ENCODE data around the gene SEMA5B.
A peak's percentile ranks its signal among the peaks of the same experiment; 100 is the strongest.

SEMA5B gene

DNA sequence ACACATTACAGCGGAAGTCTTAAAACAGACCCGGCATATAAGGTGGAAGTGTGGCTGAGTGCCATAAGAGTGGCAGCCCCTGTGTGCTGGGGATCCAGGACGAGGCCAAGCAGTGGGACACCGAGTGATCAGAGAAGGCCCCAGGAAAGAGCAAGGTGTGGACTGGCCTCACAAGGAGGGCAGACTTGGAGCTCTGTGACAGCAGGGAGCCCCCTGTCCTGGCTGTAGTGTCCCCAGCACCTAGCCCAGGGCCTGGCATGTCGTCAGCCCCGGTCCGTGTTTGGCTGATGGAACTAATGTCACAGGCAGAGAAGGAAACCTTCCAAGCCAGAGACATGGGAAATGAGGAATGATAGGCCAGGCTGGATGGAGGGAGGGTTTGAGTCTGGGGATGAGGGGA is 44.0 kb upstream of the SEMA5B start:
- no peak overlapping the region for H3K4me3 ChIP-seq (ENCODE audit: low read depth, low read length)
- TF ChIP-seq, protein P1, sequence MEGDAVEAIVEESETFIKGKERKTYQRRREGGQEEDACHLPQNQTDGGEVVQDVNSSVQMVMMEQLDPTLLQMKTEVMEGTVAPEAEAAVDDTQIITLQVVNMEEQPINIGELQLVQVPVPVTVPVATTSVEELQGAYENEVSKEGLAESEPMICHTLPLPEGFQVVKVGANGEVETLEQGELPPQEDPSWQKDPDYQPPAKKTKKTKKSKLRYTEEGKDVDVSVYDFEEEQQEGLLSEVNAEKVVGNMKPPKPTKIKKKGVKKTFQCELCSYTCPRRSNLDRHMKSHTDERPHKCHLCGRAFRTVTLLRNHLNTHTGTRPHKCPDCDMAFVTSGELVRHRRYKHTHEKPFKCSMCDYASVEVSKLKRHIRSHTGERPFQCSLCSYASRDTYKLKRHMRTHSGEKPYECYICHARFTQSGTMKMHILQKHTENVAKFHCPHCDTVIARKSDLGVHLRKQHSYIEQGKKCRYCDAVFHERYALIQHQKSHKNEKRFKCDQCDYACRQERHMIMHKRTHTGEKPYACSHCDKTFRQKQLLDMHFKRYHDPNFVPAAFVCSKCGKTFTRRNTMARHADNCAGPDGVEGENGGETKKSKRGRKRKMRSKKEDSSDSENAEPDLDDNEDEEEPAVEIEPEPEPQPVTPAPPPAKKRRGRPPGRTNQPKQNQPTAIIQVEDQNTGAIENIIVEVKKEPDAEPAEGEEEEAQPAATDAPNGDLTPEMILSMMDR (IDR thresholded peaks at IDR 0.05; ENCODE audit: low read depth, low read length), result no peak

DNA sequence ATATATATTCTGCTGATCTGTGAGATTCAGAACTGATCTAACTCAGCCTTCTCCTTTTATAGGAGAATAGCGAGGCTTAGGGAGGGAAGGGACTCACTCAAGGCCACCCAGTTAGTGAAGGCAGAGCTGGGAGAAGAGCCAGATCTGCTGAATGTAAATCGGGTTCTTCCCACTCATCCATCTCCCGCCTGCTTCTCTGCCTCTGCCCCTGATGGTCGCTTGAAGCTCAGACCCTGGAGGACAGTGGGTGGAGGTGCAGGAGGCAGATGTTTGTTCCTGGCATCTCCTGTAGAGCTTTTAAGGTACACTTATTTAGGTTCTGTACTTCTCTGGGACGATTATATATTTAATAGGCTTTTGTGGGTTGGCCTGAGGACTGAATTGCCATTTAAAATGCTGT is 43.6 kb upstream of the SEMA5B start:
- no peak overlapping the region for H3K4me3 ChIP-seq (ENCODE audit: low read depth, low read length)
- TF ChIP-seq, protein P1 (IDR thresholded peaks at IDR 0.05; ENCODE audit: low read depth, low read length), result 0 out of 2 replicates have a peak, but pooled peaks have one; percentile 6

DNA sequence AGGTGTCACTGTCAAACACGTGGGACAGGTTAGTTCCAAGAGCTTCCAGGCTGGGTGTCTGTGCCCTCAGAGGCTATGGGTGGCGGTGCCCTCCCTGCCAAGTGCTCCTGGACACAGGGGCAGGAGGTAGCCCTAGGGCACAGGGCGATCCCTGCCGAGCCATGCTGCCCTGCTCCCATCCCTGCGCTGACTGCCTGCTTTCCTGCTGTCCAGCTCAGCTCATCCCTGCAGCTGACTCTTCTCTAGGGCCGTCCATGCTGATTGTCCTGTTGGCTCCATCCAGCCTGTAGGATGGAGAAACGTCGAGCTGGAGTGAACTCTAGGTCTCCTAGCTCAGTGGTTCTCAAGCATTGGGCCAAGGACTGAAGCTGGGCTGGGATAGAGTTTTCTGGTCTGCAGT is 42.9 kb upstream of the SEMA5B start:
- no peak overlapping the region for H3K4me3 ChIP-seq (ENCODE audit: low read depth, low read length)
- TF ChIP-seq, protein P1 (IDR thresholded peaks at IDR 0.05; ENCODE audit: low read depth, low read length), result no peak

DNA sequence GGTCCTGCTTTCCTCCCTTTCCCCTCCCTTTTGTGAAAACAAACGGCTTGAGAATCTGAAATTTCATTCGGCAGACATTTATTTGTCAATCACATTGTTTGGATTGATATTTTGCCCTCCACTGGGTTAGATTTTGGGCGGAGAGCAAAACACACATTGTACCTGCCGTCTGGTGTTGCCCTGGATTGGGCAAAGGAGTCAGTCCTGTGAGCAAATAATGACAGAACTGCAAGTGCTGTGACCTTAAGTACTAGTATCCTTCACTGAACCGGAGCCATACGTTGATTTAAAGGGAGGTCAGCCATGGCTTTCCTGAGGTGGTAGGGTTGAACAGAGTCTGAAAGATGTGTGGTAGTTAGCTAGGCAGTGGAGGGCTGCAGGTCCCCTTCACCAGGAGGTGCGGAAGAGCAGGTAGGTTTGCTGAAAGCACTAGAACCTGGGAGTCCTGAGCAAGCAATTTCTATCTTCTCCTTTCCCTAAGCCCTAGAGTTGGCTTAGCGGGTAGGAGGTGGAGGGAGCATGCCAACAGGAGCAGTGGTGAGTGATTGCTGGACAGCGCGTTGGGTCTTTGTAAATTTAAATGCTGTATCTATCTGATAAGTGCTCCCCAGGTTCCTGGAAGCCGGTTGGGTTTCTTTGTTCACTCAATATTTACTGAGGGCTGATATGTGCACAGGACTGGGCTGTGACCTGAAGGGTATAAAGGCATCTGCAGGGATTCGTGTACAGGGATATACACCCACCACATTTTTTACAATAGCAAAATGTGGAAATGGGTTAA is 41.2 kb upstream of the SEMA5B start:
- TF ChIP-seq, protein P1 (IDR thresholded peaks at IDR 0.05; ENCODE audit: low read depth, low read length), result no peak
- H3K4me3 ChIP-seq (ENCODE audit: low read depth, low read length), result no peak overlapping the region

DNA sequence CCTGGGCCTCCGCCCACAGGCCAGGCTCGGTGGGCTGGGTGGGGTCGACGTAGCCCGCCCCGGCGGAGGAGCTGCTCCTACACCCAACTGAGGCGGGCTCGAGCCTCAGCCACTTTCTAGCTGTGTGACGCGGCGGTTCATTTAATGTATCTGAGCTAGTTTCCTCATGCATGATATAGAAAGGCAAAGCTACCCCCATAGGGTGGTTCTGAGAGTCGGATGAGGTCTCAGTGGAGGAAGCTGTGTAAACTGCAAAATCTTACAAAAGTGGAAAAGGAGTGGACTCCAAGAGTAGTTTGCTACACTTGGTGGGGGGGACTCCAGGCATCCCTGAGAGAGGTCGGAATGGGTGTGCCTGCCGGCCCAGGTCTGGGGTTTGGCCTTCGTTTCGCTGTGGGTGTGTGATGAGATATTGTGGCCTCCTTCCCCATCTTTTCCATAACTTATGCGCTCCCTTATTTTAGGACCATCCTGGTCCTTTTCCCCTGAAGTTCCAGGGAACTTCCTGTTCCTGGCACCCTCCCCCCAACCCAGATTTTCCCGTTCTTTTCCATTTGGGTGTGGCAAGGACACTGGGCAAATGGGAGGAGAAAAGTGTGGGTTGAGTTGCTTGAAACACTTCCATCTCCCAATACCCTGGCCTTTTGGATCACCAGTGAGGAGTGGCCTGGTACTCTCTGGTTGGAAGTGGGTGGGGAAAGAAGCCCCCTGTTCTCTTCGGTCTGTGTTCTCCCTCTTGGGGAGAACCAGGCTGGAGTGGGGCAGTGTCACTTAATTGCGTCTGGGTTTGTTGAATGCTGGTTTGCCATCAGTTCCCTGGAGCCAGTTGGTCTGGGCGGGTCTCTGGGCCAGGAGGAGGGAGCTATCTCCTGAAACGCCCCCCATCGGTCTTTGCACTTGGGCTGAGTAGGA is 40.4 kb upstream of the SEMA5B start:
- TF ChIP-seq, protein P1 (IDR thresholded peaks at IDR 0.05; ENCODE audit: low read depth, low read length), result no peak
- H3K4me3 ChIP-seq (ENCODE audit: low read depth, low read length), result peak overlapping the region; percentile 84

DNA sequence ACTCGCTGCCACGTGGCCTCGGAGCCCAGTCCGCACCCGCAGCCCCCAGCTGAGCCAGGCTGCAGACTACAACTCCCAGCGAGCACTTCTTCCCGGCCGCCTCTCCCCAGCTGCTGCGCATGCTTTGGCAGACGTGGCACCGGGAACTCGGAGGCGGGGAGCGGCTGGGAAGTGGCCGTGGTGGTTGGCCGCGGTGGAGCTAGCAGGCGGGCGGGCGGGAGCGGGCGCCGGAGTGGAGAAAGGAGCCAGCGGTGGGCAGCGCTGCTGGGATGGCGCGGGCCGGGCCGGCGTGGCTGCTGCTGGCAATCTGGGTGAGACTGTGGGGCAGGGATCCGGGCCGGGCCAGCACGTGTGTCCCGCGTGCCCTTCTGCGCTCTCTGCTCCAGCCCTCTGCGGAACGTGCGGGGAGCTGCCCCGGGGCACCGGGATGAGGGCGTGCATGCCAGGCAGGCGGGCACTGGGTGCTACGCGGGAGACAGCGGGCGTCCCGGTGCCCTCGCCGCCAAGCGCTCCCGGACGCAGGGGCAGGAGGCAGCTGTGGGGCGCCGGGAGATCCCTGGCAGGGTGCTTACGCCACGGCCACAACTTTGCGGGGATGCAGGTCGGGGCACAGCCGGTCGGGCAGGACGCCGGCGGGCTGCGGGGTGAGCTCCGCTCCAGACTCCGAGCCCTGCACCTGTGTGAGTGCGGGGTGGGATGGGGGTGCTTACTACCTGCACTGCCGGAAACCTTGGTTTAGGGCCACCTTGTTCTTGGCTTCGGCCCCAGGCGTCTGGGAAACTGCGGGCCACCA is 39.5 kb upstream of the SEMA5B start, which contains the start of gene PDIA5:
PDIA5 (plus strand) TSS at position 130 of the 793 bp plus-strand sequence; CDS start at position 270, 140 bp downstream.
- peak within 1 kb of the TSS; percentile 84 for H3K4me3 ChIP-seq (ENCODE audit: low read depth, low read length)
- TF ChIP-seq, protein P1 (IDR thresholded peaks at IDR 0.05; ENCODE audit: low read depth, low read length), result no peak

Measured in WI38 (cell line).